HG02938 (cell line): ENCODE data around the gene SLC29A2.

Source experiments
- ATAC-seq: cut with Tn5 transposase; IDR thresholded peaks from one replicate; pipeline ENCODE4 v1.9.1; 2021; ENCODE audit warnings: mild to moderate bottlenecking, moderate library complexity; ENCODE audit not compliant: unreplicated experiment

The SLC29A2 gene, protein sequence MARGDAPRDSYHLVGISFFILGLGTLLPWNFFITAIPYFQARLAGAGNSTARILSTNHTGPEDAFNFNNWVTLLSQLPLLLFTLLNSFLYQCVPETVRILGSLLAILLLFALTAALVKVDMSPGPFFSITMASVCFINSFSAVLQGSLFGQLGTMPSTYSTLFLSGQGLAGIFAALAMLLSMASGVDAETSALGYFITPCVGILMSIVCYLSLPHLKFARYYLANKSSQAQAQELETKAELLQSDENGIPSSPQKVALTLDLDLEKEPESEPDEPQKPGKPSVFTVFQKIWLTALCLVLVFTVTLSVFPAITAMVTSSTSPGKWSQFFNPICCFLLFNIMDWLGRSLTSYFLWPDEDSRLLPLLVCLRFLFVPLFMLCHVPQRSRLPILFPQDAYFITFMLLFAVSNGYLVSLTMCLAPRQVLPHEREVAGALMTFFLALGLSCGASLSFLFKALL

DNA sequence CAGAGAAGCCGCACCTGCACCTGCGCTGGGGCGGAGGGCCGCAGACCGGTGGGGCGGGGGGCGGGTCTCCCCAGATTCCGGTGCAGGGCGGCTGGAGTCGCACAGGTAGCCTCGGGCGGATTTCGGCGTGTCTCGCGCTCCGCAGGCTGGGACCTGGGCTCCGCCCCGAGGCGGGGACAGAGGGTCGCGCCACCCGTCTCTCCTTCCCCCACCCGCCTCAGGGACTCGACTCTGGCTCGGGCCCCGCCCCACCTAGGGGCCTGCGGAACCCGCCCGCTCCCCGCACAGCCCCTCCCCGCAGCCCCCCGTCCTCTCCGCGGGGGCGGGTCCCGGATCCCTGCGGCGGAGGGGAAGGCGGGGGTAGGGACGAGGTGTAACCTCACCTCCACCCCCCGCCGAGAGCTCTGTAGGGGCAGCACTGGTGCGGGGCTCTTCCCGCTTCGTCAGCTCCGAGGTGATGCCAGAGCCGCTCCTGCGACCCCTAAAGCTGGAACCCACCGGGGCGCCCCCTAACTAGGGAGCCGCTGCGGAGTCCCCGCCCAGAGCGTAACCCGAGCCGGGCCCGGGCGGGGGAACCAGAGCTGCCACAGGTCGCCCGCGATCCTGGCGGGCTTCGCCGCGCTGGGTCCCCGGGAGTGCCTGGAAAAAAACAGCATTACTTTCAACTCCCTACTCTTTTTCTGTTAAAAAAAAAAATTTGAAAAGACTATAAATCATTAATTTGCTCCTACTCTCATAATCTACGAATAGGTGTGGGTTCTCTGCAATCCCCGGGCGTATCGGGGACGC, at the start of gene SLC29A2:
Gene SLC29A2, minus strand, starts transcription at position 134 of the 789 bp plus-strand sequence. CDS start 169 bp downstream, outside the sequence.
- peak; percentile 42 for ATAC-seq

DNA sequence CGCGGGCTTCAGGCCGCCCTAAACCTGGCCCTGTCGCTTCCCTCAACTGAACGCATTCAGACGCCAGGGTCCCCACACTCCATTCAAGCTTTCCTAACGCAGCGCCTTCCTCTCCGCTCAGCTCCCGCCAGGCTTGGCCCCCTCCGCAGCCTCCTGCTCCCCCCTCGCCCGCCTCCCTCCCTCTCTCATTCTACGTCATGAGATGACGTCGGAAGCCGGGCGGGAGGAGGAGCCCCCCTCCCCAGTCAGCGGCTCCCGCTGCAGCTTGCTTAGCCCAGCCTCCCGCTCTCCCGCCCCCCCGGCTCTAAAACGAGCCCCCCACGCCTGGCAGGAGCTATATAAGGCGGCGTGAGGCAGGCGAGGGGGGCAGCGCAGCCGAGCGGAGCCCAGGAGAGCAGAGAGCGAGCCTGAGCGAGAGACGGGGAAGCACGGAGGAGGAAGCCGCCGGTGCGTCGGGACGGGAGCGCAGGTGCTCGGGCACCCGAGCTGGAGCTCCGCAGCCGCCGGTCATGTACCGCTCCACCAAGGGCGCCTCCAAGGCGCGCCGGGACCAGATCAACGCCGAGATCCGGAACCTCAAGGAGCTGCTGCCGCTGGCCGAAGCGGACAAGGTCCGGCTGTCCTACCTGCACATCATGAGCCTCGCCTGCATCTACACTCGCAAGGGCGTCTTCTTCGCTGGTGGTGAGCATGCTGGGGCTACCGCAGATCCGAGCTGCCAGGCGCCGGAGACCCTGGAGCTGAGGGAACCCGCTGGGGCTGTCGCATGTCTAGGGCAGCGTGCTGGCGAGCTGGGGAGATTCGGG, 49.3 kb upstream of the SLC29A2 start, which contains the start of gene NPAS4:
Gene NPAS4, plus strand, starts transcription at position 365 of the 806 bp plus-strand sequence. Its CDS starts 145 bp downstream, at position 510.
- ATAC-seq, result no peak

DNA sequence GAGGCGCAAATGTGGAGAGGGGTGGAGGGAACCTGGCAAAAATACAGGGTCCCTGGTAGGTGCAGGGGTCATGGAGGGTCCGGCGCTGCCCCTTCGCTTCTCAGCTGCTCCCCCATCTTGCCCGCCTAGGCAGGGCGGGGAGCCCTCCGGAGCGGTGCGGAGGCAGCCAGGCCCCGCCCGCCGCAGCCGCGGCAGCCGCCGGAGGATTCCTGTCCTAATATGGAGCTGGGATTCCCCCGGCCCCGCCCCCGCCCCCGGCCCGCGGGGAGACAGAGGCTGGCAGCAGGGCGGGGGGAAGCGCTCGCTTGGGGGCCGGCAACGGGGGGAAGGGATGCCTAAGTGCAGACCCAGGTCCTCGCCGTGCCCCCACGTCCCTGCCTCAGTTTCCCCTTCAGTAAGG, 48.3 kb upstream of the SLC29A2 start:
- no peak for ATAC-seq

DNA sequence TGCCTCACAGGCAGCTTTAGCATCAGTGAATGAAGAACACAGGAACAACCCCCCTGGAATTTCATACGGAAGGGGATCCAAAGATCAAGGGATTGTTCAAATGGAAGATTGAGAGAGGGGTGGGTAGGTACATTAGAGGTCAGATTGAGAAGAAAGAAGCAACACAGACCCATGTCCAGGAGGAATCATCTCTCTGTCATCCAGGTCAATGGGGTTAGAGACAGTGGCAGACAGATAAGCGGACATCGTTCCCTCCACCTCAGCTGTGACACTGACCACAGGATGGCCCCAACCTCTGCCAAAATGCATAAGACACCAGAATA, 47.4 kb upstream of the SLC29A2 start:
- ATAC-seq, result no peak

DNA sequence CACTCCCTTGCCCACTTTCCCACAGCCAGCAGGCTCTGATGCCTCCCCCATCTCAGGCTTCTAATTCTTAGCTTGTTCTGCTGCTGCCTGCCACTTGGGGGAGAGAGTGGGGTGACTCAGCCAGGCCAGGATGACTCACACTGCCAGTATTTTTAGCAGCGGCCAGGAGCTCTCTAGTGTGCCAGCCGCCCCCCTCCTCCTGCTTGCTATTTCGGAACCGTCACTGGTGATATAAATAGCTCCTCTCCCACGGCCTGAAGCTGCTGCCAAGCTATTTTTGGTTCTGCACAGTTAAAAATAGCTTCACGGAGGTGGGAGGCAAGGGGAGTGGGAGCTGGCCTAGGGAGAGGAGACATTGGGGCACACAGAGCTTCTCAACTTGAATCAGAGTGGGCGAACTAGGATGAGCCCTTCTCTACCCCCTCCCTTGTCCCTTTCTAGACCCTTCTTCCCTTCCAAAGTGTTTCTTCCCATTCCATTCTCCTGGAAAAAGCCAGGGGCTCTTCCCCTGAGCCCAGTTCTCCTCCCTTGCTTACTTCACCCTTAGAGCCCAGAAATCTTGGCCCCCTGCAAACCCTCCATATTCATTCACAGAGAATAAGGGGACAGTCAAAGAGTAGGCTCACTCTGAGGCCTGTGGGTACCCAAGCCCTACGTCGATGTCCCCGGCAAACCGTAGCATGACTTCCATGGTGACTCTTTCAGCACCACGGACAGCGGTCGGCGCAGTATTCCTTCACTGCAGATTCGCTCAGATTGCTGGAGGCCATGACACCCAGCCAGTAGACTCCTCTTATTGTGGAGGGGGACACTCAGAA, 46.8 kb upstream of the SLC29A2 start:
- ATAC-seq, result no peak

DNA sequence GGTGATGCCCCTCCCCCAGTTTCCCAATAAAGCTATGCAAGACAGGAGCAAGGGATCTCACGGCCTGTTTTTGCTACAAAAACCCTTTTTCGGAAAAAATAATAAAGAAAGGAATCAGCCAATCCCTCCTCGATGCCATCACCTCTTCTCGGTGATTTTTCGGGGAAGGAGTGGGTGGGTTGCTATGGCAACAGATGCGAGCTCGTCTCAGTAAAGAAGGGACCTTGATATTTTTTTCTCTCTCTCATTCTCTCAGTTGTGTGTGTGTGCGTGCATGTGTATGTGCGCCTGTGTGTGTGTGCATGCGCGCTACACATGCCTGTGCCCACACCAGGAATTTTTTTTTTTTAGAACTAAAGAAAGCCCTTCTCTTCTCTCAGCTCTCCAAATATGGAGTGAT, 45.4 kb upstream of the SLC29A2 start:
- ATAC-seq, result no peak

DNA sequence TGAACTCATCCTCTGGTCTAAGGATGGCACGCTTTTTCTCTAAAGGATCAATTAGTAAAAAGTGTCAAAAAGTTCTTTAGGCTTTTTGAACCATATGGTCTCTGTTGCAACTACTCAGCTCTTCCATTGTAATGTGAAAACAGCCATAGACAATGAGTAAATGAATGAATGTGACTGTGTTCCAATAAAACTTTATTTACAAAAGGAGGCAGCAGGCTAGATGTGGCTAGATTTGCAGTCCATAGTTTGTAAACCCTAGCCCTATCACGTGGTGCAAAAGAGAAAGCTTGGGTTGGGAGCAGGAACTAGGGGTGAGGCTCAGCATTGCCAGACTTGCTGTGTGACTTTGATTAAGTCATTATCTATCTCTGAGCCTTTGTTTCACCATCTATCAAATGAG, 43.9 kb upstream of the SLC29A2 start:
- no peak for ATAC-seq

DNA sequence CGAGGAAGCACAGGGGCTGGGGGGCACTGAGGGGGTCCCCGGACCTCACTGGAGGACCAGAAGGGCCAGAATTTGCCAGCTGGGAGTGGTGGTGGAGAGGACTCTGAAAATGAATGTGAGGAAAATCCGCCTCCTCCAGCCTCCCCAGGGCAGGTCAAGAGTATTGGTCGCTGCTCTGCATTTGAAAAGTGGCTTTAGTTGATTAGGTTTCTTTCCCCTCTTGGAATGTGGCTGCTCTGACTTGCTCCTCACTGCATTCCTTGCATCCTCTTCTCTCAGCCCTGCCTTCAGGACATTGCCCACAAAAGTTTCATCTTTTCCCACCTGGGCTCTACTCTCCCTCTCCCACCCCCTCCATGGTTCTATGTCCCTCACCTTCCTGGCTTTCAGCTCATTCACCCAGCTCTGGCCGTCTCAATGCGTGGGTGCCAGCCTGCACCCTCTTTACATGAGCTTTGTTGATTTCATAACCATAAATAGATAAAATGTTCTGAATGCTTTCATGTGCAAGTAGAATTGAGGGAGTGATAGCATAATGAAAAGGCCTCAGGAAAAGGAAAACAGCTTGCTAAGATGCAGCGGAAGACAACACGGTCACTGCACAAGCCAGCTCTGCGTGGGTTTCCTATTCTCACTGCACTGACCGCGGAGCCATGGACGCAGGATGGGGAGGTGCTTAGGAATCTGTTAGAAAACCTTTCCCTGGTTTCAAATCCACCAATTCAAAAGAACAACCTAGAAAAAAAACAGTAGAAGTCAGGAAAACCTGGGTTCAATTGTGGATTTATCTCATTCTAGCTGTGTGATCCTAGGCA, 42.8 kb upstream of the SLC29A2 start:
- ATAC-seq, result no peak

DNA sequence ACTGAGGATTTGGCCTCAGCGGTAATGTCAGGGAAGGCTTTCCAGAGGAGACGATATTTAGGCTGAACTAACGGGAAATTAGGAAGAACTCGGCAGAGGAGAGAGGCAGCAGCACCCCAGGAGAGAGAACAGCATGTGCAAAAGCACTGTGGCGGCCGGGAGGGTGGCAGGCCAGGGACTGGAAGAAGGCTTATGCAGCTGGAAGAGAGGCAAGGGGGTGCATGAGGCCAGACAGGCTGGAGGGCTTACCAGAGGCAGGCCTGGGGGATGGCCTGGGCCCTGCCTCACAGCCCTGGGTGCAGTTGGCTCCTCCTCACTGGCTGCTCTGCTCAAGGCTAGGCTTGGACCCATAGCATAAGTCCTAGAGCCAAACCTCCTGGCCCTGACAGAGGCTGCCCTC, 41.6 kb upstream of the SLC29A2 start:
- no peak for ATAC-seq

DNA sequence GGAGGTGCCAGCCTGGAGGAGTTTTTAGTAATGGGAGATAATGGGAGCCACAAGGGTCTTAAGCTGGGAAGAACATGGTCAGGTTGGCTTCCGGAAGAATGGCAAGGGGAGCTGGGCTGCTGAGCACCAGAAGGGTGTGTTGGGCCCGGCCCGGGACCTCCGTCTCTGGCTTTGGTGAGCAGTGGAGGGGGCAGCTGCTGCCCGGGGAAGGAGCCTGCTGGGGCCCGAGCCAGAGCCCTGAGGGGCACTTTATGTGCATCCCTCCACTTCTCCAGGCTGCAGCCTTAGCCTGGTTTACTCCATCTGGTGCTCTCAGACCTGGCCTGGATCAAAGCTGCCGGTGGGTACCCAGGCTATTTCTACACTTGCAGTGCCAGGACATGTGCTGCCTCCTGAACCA, 40.5 kb upstream of the SLC29A2 start:
- ATAC-seq, result no peak

DNA sequence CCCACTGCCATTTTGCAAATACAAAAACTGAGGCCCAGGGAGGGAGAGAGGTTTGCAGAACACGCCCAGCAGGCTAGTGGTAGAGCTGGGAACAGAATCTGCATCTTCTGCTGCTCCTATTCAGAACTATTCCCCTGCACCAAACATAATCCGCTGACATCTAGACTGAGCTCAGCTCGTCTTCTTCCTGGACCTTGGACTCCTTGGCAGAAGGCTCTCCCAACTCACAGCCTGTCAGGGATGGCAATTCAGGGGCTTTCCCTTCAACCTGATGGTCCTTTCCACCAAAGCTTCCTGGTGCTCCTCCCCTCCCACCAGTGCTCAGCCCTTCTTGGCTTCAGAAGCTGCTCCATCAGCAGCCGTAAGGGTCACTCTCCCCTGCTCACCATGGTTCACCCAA, 39.8 kb upstream of the SLC29A2 start:
- ATAC-seq, result no peak

DNA sequence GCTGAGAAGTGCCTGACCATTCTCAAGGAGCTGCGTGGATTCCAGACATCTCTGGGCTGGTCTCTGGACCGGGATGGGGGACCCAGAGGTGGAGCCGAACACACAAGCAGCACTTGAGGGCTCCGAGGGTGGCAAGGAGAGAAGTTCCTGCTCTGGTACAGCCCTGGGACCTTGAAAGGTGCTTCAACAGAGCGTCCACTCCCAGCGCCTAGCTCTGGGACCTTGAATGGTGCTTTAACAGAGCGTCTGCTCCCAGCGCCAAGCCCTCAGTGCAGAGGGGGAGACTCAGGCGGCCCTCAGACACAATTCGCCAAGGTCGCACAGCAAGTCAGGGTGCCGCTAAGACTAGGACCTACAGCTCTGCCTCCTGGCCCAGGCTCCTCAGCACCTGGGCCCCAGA, 38.6 kb upstream of the SLC29A2 start:
- ATAC-seq, result no peak

DNA sequence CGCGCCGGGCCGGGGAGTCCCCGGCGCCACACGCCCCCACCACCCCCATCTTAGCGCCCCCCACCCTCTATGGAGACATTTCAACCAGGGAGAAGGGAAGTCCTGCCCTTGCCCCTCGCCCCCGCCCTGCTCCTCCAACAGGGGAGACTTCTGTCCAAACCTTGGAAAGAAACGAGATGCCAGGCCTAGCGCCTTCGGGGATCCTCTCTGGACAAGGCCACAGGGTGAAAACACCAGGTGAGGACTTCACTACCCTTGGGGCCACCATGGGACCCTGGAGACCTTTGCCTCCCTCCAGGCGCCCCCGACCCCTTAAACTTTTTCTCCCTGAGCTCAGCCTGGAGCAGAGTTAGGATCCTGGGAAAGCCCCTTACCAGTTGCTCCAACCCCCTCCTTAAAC, 37.7 kb upstream of the SLC29A2 start:
- ATAC-seq, result no peak

DNA sequence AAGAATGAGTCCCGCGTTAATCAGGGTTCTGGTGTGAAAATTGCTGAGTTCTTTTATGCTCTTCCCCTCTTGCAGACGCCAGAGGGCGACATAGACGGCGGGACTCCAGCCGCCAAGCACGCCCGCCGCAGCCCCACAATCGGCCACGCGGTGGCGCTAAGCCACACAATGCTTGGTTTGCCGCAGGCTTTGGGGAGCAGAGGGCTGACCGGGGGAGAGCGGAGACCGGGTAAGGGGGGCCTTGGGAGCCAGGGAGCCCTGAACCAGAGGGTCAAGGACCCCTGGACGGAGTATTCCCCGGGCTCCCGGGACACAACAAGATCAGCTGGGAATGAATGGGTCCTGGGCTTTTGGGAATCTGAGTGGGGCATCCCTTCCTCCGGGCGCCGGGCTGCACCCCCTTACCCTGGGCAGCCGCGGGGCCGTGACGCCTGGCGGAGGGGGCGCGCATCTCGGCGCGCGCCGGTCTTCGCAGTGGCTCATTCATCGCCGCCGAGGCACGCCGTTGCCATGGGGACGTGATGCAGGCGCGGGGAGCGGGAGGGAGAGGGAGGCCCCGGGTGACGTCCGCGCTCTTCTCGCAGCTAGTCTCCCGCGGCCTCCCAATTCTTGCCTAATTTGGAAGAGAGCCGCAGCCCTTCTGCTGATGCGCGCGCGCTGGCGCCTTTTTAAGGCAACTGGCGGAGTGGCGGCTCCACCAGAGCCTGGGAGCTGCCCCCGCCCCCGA, 37.1 kb upstream of the SLC29A2 start:
- peak; percentile 58 for ATAC-seq

DNA sequence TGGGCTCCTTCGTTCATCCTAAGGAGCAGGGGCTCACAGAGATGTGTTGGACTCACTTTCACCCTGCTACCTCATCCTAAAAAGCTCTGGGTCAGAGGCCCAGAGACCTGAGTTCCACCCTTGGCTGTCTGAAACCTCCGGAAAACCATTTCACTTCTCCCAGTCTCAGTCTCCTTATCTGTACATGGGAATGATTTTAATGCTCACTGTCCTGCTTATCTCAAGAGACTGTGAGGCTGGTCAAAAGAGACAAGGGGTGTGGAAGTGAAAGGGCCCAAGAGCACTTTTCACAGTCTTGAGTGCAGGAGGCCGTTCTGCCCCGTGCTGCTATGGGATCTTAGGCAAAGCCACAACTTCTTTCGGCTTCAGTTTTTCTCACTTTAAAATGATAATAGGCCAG, 36.1 kb upstream of the SLC29A2 start:
- ATAC-seq, result no peak

DNA sequence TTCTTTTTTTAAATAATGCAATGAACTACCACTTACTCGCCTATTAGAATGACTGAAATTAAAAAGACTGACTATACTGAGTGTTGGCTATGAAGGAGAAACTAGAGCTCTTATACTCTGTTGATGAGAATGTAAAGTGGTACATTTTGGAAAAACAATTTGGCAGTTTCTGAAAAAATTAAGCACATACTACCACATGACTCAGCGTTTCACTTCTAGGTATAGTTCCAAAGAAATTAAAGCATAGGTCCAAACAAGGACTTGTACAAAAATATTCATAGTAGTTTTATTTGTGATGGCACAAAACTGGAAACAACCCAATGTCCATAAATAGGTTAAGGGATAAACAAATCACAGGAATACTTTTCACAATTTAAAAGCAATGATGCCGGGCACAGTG, 22.4 kb upstream of the SLC29A2 start:
- no peak for ATAC-seq

DNA sequence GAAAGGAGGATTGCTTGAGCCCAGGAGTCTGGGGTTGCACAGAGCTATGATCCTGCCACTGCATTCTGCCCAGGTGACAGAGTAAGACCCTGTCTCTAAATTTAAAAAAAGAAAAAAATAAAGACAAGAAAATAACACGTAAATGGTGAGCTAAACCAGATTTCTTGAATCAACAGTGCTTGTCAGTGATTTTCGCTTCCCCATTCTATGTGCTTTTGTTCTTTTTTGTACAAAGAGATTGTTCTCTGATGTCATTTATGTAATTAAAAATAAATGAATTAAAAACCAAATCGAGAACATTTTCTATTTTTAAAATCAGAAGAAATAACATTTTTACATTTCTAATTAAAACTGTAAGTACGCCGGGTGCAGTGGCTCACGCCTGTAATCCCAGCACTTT, 19.8 kb upstream of the SLC29A2 start:
- no peak for ATAC-seq

DNA sequence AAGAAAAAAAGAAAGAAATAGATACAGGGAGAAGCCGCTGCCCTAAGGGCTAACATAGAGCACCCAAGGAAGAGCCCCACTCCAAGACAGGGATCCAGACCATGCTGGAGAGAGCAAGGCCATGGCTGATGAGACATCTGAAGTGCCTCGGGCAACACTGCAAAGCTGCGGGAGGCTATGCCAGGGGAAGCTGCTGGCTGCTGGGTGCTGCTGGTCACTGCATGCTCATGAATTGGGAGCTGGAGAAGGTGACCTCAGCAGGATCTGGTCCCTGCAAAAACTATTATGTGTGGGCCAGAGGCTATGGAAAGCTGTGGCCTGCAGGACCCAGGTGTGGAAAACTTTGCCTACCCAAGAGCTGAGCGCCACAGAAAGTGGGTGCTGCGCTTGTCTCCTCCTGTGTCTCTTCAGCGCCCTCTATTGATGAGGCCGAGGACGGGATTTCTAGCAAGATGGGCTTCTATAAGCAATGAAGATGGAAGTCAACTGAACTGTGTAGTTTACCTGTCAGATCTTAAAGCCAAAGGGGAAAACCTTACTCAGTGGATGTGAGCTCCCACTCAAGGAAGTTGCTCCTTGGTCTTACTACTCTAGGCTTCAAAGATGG, 17.3 kb upstream of the SLC29A2 start:
- no peak for ATAC-seq
